IMR-90 (cell line): ENCODE data around the gene LRRC8E.

ENCODE experiments used
- FOS ChIP-seq: fragments of 150-350 bp; IDR thresholded peaks from 2 replicates; pipeline ENCODE4 v1.6.1; 2016; ENCODE audit warnings: low read depth, low read length
- POLR2A ChIP-seq: IDR thresholded peaks from 2 replicates; pipeline ENCODE4 v1.6.1; 2012; ENCODE audit warnings: mild to moderate bottlenecking, low read depth, low read length
- SMC3 ChIP-seq: fragments of 150-350 bp; IDR thresholded peaks from 2 replicates; pipeline ENCODE4 v1.6.1; 2016; ENCODE audit warnings: low read depth, mild to moderate bottlenecking, antibody characterized with exemption, low read length, moderate library complexity
- TF ChIP-seq, protein P1 (sequence below): conservative IDR thresholded peaks from 2 replicates; pipeline ENCODE4 v1.5.1; 2012; ENCODE audit warnings: mild to moderate bottlenecking, low read depth, low read length, improper control_type of control experiment

DNA sequence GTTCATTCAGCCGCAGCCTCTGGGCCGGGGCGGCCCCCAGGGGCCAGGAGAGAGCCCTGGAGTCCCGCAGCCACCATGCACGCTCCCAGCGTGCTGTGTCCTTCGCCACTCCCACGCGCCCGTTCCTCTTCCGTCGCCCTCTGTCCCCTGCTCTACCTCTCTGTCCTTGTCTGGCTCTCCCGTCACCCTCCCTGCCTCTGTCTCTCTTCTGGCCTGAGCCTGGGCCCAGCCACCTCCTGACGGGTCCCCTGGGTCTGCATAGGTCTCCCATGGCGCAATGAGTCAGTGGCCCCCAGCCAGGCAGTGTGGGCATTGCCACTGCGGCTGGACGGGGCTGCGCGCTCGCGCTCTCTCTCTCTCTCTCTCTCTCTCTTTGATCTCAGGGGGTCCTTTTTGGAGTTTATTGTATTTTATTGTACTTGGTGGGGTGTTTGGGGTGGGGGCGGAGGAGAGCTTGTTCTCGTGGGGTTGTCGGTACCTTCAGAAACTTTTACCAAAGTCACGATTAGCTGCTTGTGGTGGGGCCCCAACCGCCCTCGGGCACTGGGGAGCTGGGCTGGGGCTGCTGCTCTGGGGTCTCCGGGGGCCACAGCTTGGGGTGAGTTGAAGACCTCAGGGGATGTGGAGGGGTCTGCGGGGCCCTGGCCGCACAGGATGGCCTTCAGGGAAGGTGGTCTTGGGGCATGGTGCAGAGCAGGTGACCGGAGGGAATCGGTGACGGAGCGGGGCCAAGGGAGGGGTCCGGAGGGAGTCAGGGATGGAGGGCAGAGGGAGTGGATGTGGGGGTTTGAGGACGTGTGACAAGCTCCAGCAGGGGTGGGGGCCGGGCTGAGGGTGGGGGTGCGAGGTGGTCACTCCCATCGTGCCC lies 24.6 kb downstream of the LRRC8E start:
- TF ChIP-seq SMC3 (no peak), FOS (no peak), POLR2A (no peak)
- TF ChIP-seq, protein P1, sequence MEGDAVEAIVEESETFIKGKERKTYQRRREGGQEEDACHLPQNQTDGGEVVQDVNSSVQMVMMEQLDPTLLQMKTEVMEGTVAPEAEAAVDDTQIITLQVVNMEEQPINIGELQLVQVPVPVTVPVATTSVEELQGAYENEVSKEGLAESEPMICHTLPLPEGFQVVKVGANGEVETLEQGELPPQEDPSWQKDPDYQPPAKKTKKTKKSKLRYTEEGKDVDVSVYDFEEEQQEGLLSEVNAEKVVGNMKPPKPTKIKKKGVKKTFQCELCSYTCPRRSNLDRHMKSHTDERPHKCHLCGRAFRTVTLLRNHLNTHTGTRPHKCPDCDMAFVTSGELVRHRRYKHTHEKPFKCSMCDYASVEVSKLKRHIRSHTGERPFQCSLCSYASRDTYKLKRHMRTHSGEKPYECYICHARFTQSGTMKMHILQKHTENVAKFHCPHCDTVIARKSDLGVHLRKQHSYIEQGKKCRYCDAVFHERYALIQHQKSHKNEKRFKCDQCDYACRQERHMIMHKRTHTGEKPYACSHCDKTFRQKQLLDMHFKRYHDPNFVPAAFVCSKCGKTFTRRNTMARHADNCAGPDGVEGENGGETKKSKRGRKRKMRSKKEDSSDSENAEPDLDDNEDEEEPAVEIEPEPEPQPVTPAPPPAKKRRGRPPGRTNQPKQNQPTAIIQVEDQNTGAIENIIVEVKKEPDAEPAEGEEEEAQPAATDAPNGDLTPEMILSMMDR: no peak
